CD8-positive, alpha-beta memory T cell (primary cell): ENCODE measurements around the gene USP14. TPM values are rescaled to one million over a fixed set of nuclear protein-coding genes. Genes with fewer than 3 reads are reported as not detected.

ENCODE experiments used
- CTCF ChIA-PET: fragments of 350-600 bp; sonication (Branson Sonifier 250); formaldehyde crosslinking; loops from one replicate; lab custom pipeline; 2021; ENCODE audit warnings: antibody characterized with exemption; lab: Charles Lee
- POLR2A ChIA-PET: fragments of 350-600 bp; sonication (Branson Sonifier 250); formaldehyde crosslinking; loops from one replicate; lab custom pipeline; 2021; ENCODE audit warnings: antibody characterized with exemption; lab: Charles Lee
- DNase-seq, 5 donors: peaks; one replicate each; pipeline versions ENCODE4 v3.0.0 to v3.0.0-alpha.2; 2020 to 2022; ENCODE audit warnings: mixed read lengths in 1 of 5
- H3K27ac ChIP-seq: one replicate; pipeline ENCODE4 v1.7.0; 2013; ENCODE audit warnings: low read depth, mild to moderate bottlenecking, low read length, moderate library complexity
- H3K27me3 ChIP-seq: 2 replicates; pipeline ENCODE4 v1.7.0; 2013; ENCODE audit warnings: low read length, mild to moderate bottlenecking; ENCODE audit not compliant: insufficient read depth, poor library complexity, severe bottlenecking
- H3K36me3 ChIP-seq: 2 replicates; pipeline ENCODE4 v1.7.0; 2013; ENCODE audit warnings: mild to moderate bottlenecking, low read length, moderate library complexity; ENCODE audit not compliant: insufficient read depth
- H3K4me1 ChIP-seq: 2 replicates; pipeline ENCODE4 v1.7.0; 2013; ENCODE audit warnings: mild to moderate bottlenecking, low read length, moderate library complexity; ENCODE audit not compliant: insufficient read depth
- H3K4me3 ChIP-seq: 2 replicates; pipeline ENCODE4 v1.7.0; 2013; ENCODE audit warnings: mild to moderate bottlenecking, low read length
- H3K9me3 ChIP-seq: 2 replicates; pipeline ENCODE4 v1.7.0; 2013; ENCODE audit warnings: mild to moderate bottlenecking, low read length
- H3K27ac Mint-ChIP-seq, 8 donors: one replicate each; pipeline ENCODE4 v1.8.0; 2020 to 2021; ENCODE audit warnings: mixed read lengths in 8 of 8, mild to moderate bottlenecking in 6 of 8, inconsistent platforms in 3 of 8, moderate library complexity in 3 of 8
- H3K27me3 Mint-ChIP-seq, 2 donors: one replicate each; pipeline ENCODE4 v1.8.0; 2020 to 2021; ENCODE audit warnings: mixed read lengths in 2 of 2, mild to moderate bottlenecking in 1 of 2, moderate library complexity in 1 of 2
- H3K36me3 Mint-ChIP-seq, 3 donors: one replicate each; pipeline ENCODE4 v1.8.0; 2020 to 2021; ENCODE audit warnings: mixed read lengths in 3 of 3, inconsistent platforms in 1 of 3, mild to moderate bottlenecking in 1 of 3
- H3K4me1 Mint-ChIP-seq, 3 donors: one replicate each; pipeline ENCODE4 v1.8.0; 2020 to 2021; ENCODE audit warnings: mixed read lengths in 3 of 3, inconsistent platforms in 1 of 3, mild to moderate bottlenecking in 1 of 3
- H3K4me3 Mint-ChIP-seq, 7 donors: one replicate each; pipeline ENCODE4 v1.8.0; 2020 to 2021; ENCODE audit warnings: mixed read lengths in 7 of 7, mild to moderate bottlenecking in 6 of 7, moderate library complexity in 4 of 7, inconsistent platforms in 2 of 7
- H3K9me3 Mint-ChIP-seq, 5 donors: one replicate each; pipeline ENCODE4 v1.8.0; 2020 to 2022; ENCODE audit warnings: mixed read lengths in 5 of 5, mild to moderate bottlenecking in 3 of 5, moderate library complexity in 2 of 5, inconsistent platforms in 1 of 5
- polyA plus RNA-seq: library from polyadenylated mRNA; unstranded; fragments of 300-500 nt; fragmentation: Illumina TruSeq; gene quantifications from one replicate; pipeline ENCODE4 v1.2.3, GENCODE V29; 2021
- total RNA-seq, 2 experiments: library from RNA; stranded (reverse); gene quantifications; one replicate each; pipeline ENCODE4 v1.2.3, GENCODE V29; 2021

The USP14 gene
- total and polyA plus RNA-seq, 3 experiments from 2014 or later = 50.2 to 113 (median 111) TPM

- ChIA-PET CTCF (no interaction called here), POLR2A (no interaction called here)
- H3K27ac ChIP-seq = no peak overlapping the region
- peaks cover 5% of the 10 kb centered on the region for H3K4me1 ChIP-seq
- H3K4me1 Mint-ChIP-seq = peaks cover 11 to 28% (median 12%) of the 10 kb centered on the region in 3 donors
- peaks cover 12 to 76% (median 25%) of the 10 kb centered on the region in 3 donors for H3K36me3 Mint-ChIP-seq
- H3K36me3 ChIP-seq = peaks cover 27% of the 10 kb centered on the region
- H3K27ac Mint-ChIP-seq = peak overlapping the region in 3 of 8 donors; percentile 11 to 82 (median 25)
- no peak for DNase-seq
- no peaks in the 10 kb centered on the region for H3K27me3 ChIP-seq
- no peaks in the 10 kb centered on the region for H3K9me3 Mint-ChIP-seq
- H3K4me3 Mint-ChIP-seq = no peak overlapping the region
- no peaks in the 10 kb centered on the region for H3K9me3 ChIP-seq
- H3K4me3 ChIP-seq = no peak overlapping the region
- H3K27me3 Mint-ChIP-seq = no peaks in the 10 kb centered on the region
These were observed 103.2 kb downstream of the USP14 start for GRCh38 chr18:261398-262073.

Other genes with a start within 250 kb of the USP14 start
- not detected for gene TUBB8B, start 108.9 kb upstream of the USP14 start, total RNA-seq
- not detected for gene TUBB8B, start 108.9 kb upstream of the USP14 start, polyA plus RNA-seq
- gene THOC1, start 109.5 kb downstream of the USP14 start, total RNA-seq = 10 to 100 TPM; 51.8 to 54.6 TPM
- gene THOC1, start 109.5 kb downstream of the USP14 start, polyA plus RNA-seq = 14.6 TPM